Panc1 (cell line): ENCODE data around the gene CCNK. TPM values are rescaled to one million over a fixed set of nuclear protein-coding genes. Genes with fewer than 3 reads are reported as not detected.

Experiments
- ATAC-seq: fragments of 200-7000 bp; cut with Tn5 transposase; 2 replicates; pipeline ENCODE4 v1.9.1; 2020; ENCODE audit warnings: mild to moderate bottlenecking, moderate library complexity
- BruUV-seq: library from RNA; stranded (reverse); fragments of 400-500 nt; replicated peaks from 2 replicates; lab custom pipeline; 2021; lab: Mats Ljungman, UMichigan
- CTCF ChIA-PET: fragments of 300-600 bp; sonication (Branson Sonifier 250); formaldehyde crosslinking; loops from one replicate; lab custom pipeline; 2022; ENCODE audit warnings: antibody characterized with exemption; lab: Charles Lee
- POLR2A ChIA-PET: fragments of 300-600 bp; sonication (Branson Sonifier 250); formaldehyde crosslinking; loops from one replicate; lab custom pipeline; 2022; ENCODE audit warnings: antibody characterized with exemption; lab: Charles Lee
- DNase-seq: peaks from one replicate; pipeline ENCODE4 v3.0.0-alpha.2; 2010; ENCODE audit warnings: low read depth, low spot score
- H3K27ac ChIP-seq: 2 replicates; pipeline ENCODE4 v1.5.1; 2011; ENCODE audit warnings: mild to moderate bottlenecking, low read length, inconsistent platforms
- H3K27me3 ChIP-seq: fragments of 200-500 bp; sonication (Bioruptor generic); 2 replicates; pipeline ENCODE4 v1.6.0; 2014; ENCODE audit warnings: low read length, inconsistent platforms; ENCODE audit not compliant: control insufficient read depth, insufficient read depth
- H3K36me3 ChIP-seq: fragments of 200-500 bp; sonication (Bioruptor generic); 2 replicates; pipeline ENCODE4 v1.5.1; 2014; ENCODE audit warnings: inconsistent platforms, mild to moderate bottlenecking, low read length, moderate library complexity; ENCODE audit not compliant: control insufficient read depth, insufficient read depth
- H3K4me1 ChIP-seq: 2 replicates; pipeline ENCODE4 v1.5.1; 2011; ENCODE audit warnings: inconsistent platforms, mild to moderate bottlenecking, low read length, moderate library complexity; ENCODE audit not compliant: control insufficient read depth, insufficient read depth
- H3K4me3 ChIP-seq, 2 experiments: 2 replicates each; pipeline ENCODE4 v1.5.1; 2011 to 2012; ENCODE audit warnings: low read depth in 2 of 2, low read length in 2 of 2, mild to moderate bottlenecking in 2 of 2, inconsistent platforms in 1 of 2, moderate library complexity in 1 of 2
- H3K9me3 ChIP-seq: fragments of 200-500 bp; sonication (Bioruptor generic); 2 replicates; pipeline ENCODE4 v1.5.1; 2014; ENCODE audit warnings: low read depth, mild to moderate bottlenecking, inconsistent platforms, low read length, moderate library complexity; ENCODE audit not compliant: control insufficient read depth, insufficient read depth
- POLR2AphosphoS5 ChIP-seq: IDR thresholded peaks from 2 replicates; pipeline ENCODE4 v1.6.1; 2012; ENCODE audit warnings: mild to moderate bottlenecking, low read depth, low read length, moderate library complexity
- SIN3A ChIP-seq: IDR thresholded peaks from 2 replicates; pipeline ENCODE4 v1.6.1; 2012; ENCODE audit warnings: low read depth, mild to moderate bottlenecking, low read length, moderate library complexity, borderline replicate concordance; ENCODE audit not compliant: insufficient read depth
- TCF7L2 ChIP-seq: IDR thresholded peaks from 2 replicates; pipeline ENCODE4 v1.6.1; 2011; ENCODE audit warnings: mild to moderate bottlenecking, low read depth, low read length, inconsistent platforms
- in situ Hi-C: cut with HindIII; loops from 2 replicates; pipeline ENCODE4 v1.10.0; 2016; ENCODE audit warnings: low sequenced_read_pairs, low pct_unique_long_range_greater_than_20kb
- intact Hi-C: fragments of 100-400 bp; cut with micrococcal nuclease; formaldehyde crosslinking; loops from one replicate; pipeline ENCODE4 v1.10.0; 2022; ENCODE audit not compliant: unreplicated experiment
- total RNA-seq: library from RNA; stranded (reverse); gene quantifications from one replicate; pipeline ENCODE4 v1.2.1, GENCODE V29; 2021; ENCODE audit not compliant: unreplicated experiment
- TF ChIP-seq, protein P1 (sequence below): fragments of 450-650 bp; IDR thresholded peaks from 2 replicates; pipeline ENCODE4 v1.5.1; 2017; ENCODE audit warnings: mild to moderate bottlenecking
- TF ChIP-seq, protein P2 (sequence below), 2 experiments: IDR thresholded peaks; 2 replicates each; pipeline ENCODE4 v1.6.1; 2011 to 2012; ENCODE audit warnings: low read depth in 2 of 2, control low read depth in 1 of 2, low read length in 1 of 2, mild to moderate bottlenecking in 1 of 2, moderate library complexity in 1 of 2; ENCODE audit not compliant: insufficient read depth in 1 of 2

Gene CCNK
- total RNA-seq, 1 experiment from 2014 or later, result 47.8 TPM

DNA sequence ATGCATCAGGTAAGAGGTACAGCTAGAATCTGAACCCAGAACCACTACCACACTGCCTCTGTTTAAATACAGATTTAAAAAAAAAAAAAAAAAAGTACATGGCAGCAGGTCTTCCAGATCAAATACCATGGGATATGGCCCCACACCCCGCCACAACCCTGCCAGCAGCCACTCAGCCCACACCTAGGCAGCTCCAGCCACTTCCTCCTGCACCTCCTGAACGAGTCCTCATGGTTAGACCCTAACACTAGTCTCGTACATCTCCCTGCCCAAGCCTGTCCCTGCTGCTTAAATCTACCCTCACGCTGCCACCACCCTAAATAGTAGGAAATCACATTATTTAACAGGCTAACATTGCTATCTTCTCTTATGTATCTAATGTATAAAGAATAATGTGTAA, 13.1 kb upstream of the CCNK start:
- no peaks in the 10 kb centered on the region for H3K27me3 ChIP-seq
- H3K4me1 ChIP-seq, result no peaks in the 10 kb centered on the region
- H3K9me3 ChIP-seq, result no peaks in the 10 kb centered on the region
- intact Hi-C loops (no loop called here), in situ Hi-C loops (no loop called here)
- no peaks in the 10 kb centered on the region for H3K36me3 ChIP-seq
- no peak for ATAC-seq
- H3K4me3 ChIP-seq, result no peak overlapping the region
- no TSS peak for BruUV-seq
- TF ChIP-seq, protein P1, sequence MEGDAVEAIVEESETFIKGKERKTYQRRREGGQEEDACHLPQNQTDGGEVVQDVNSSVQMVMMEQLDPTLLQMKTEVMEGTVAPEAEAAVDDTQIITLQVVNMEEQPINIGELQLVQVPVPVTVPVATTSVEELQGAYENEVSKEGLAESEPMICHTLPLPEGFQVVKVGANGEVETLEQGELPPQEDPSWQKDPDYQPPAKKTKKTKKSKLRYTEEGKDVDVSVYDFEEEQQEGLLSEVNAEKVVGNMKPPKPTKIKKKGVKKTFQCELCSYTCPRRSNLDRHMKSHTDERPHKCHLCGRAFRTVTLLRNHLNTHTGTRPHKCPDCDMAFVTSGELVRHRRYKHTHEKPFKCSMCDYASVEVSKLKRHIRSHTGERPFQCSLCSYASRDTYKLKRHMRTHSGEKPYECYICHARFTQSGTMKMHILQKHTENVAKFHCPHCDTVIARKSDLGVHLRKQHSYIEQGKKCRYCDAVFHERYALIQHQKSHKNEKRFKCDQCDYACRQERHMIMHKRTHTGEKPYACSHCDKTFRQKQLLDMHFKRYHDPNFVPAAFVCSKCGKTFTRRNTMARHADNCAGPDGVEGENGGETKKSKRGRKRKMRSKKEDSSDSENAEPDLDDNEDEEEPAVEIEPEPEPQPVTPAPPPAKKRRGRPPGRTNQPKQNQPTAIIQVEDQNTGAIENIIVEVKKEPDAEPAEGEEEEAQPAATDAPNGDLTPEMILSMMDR, result no peak
- TF ChIP-seq SIN3A (no peak), POLR2AphosphoS5 (no peak), TCF7L2 (no peak)
- TF ChIP-seq, protein P2, sequence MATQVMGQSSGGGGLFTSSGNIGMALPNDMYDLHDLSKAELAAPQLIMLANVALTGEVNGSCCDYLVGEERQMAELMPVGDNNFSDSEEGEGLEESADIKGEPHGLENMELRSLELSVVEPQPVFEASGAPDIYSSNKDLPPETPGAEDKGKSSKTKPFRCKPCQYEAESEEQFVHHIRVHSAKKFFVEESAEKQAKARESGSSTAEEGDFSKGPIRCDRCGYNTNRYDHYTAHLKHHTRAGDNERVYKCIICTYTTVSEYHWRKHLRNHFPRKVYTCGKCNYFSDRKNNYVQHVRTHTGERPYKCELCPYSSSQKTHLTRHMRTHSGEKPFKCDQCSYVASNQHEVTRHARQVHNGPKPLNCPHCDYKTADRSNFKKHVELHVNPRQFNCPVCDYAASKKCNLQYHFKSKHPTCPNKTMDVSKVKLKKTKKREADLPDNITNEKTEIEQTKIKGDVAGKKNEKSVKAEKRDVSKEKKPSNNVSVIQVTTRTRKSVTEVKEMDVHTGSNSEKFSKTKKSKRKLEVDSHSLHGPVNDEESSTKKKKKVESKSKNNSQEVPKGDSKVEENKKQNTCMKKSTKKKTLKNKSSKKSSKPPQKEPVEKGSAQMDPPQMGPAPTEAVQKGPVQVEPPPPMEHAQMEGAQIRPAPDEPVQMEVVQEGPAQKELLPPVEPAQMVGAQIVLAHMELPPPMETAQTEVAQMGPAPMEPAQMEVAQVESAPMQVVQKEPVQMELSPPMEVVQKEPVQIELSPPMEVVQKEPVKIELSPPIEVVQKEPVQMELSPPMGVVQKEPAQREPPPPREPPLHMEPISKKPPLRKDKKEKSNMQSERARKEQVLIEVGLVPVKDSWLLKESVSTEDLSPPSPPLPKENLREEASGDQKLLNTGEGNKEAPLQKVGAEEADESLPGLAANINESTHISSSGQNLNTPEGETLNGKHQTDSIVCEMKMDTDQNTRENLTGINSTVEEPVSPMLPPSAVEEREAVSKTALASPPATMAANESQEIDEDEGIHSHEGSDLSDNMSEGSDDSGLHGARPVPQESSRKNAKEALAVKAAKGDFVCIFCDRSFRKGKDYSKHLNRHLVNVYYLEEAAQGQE (IDR thresholded peaks at IDR 0.05; ENCODE audit: insufficient read depth in 1 of 2, low read depth in 2 of 2, low read length in 1 of 2), result no peak
- ChIA-PET POLR2A (no interaction called here), CTCF (no interaction called here)
- no peak for DNase-seq
- no peak overlapping the region for H3K27ac ChIP-seq

DNA sequence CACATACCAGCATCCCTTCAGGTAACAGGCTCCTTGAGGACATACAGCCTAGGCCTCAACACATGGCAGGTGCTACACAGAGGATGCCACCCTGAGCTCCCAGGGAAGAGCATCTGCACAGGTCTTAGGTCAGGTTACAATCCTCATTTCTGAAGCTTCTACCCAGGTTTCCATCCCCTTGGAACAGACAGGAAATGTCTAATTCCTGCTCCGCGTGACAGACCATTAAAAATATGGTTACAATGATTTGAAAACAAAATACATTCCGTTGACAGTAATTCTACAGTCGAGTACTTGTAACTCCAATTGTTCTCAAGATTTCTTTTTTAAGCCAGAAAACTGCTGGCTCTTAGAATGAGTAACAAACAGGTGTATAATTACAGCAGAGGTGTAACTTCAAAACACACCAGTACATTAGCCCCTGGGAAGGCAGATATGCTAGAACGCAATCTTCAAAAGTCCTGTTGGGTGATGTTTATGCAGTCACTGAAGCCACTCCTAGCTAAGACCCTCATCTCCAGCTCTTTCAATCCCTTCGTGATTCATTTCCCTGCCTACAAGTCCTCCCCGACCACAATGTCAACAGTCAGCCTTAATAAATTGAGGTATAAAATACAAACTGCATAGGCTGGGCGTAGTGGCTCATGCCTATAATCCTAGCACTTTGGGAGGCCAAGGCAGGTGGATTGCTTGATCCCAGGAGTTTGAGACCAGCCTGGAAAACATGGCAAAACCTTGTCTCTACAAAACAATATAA, 12.2 kb upstream of the CCNK start:
- no TSS peak for BruUV-seq
- no peaks in the 10 kb centered on the region for H3K27me3 ChIP-seq
- DNase-seq (no peak), ATAC-seq (no peak)
- no peak overlapping the region for H3K27ac ChIP-seq
- ChIA-PET POLR2A (interaction anchor here (0.5 kb wide), 1 partner anchor 24 kb away, joined by 3 read pairs; no protein-coding TSS in a partner anchor), CTCF (no interaction called here)
- TF ChIP-seq SIN3A (no peak), TCF7L2 (no peak), POLR2AphosphoS5 (no peak)
- TF ChIP-seq, protein P1, result no peak
- TF ChIP-seq, protein P2 (IDR thresholded peaks at IDR 0.05; ENCODE audit: insufficient read depth in 1 of 2, low read depth in 2 of 2, low read length in 1 of 2), result no peak
- intact Hi-C loops, result no loop called here
- H3K9me3 ChIP-seq, result no peaks in the 10 kb centered on the region
- no peaks in the 10 kb centered on the region for H3K36me3 ChIP-seq
- H3K4me3 ChIP-seq, result no peak overlapping the region
- in situ Hi-C loops, result no loop called here
- 0 out of 2 replicates have a peak, but pooled peaks cover 3% of the 10 kb centered on the region for H3K4me1 ChIP-seq
